ENCODE data around the gene CRB3.

GRCh38 chr19:6443986-6444385 is 20.1 kb upstream of the CRB3 start:
- TF ChIP-seq TEAD4 (CRISPR knock-in tag; IDR thresholded peaks at IDR 0.05) = no peak
- no peak for TF ChIP-seq CTCF (IDR thresholded peaks at IDR 0.05)
- no peak for TF ChIP-seq KAT7 (CRISPR knock-in tag; IDR thresholded peaks at IDR 0.05; ENCODE audit: borderline replicate concordance)
- TF ChIP-seq ZNF121 (CRISPR knock-in tag; IDR thresholded peaks at IDR 0.05) = no peak
- TF ChIP-seq ELF4 (CRISPR knock-in tag; IDR thresholded peaks at IDR 0.05; ENCODE audit: low read depth) = no peak
- TF ChIP-seq NFYB (CRISPR knock-in tag; conservative IDR thresholded peaks at IDR 0.05; ENCODE audit: low read depth) = no peak
- no peak for TF ChIP-seq ZNF263 (CRISPR knock-in tag; IDR thresholded peaks at IDR 0.05; ENCODE audit: low read depth)
- no peak for TF ChIP-seq JUN (CRISPR knock-in tag; IDR thresholded peaks at IDR 0.05)
- TF ChIP-seq E2F4 (CRISPR knock-in tag; IDR thresholded peaks at IDR 0.05; ENCODE audit: borderline replicate concordance, low read depth) = no peak
- no peak for TF ChIP-seq GTF2I (CRISPR knock-in tag; conservative IDR thresholded peaks at IDR 0.05)
- no peak for TF ChIP-seq GRHL2 (CRISPR knock-in tag; IDR thresholded peaks at IDR 0.05; ENCODE audit: insufficient replicate concordance, severe bottlenecking)
- no peak for TF ChIP-seq GABPB1 (CRISPR knock-in tag; IDR thresholded peaks at IDR 0.05)
